Sigmoid colon (tissue), 7 donors: Measurements from ENCODE around the gene DPP6. TPM values are rescaled to one million over a fixed set of nuclear protein-coding genes. Genes with fewer than 3 reads are reported as not detected.

Source experiments
- DNase-seq: peaks from one replicate; pipeline ENCODE4 v3.0.0-alpha.2; 2019
- H3K27ac ChIP-seq, 4 donors: fragments of 200-600 bp; sonication (generic); one replicate each; pipeline ENCODE4 v1.5.1; 2016 to 2019; ENCODE audit warnings: mild to moderate bottlenecking in 1 of 4
- H3K27me3 ChIP-seq, 3 donors: fragments of 200-600 bp; sonication (generic); one replicate each; pipeline ENCODE4 v1.5.1; 2019; ENCODE audit warnings: mild to moderate bottlenecking in 1 of 3
- H3K36me3 ChIP-seq, 4 donors: fragments of 200-600 bp; sonication (generic); one replicate each; pipeline ENCODE4 v1.5.1; 2016 to 2019
- H3K4me1 ChIP-seq, 4 donors: fragments of 200-600 bp; sonication (generic); one replicate each; pipeline ENCODE4 v1.5.1; 2017 to 2019
- H3K4me3 ChIP-seq, 4 donors: fragments of 200-600 bp; sonication (generic); one replicate each; pipeline ENCODE4 v1.5.1; 2017 to 2019; ENCODE audit warnings: mild to moderate bottlenecking in 2 of 4, moderate library complexity in 1 of 4
- H3K9me3 ChIP-seq, 4 donors: fragments of 200-600 bp in 3 of 4; sonication (generic) in 3 of 4; one replicate each; pipeline versions ENCODE4 v1.5.1 to v1.6.1; 2013 to 2019
- EP300 ChIP-seq, 4 donors: sonication (generic); formaldehyde crosslinking; IDR thresholded peaks; one replicate each; pipeline ENCODE4 v1.6.1; 2017; ENCODE audit warnings: antibody characterized with exemption in 4 of 4
- POLR2A ChIP-seq, 2 donors: fragments of 450-650 bp; IDR thresholded peaks; one replicate each; pipeline ENCODE4 v1.6.1; 2016; ENCODE audit warnings: antibody characterized with exemption in 2 of 2, mild to moderate bottlenecking in 2 of 2, moderate library complexity in 2 of 2
- POLR2AphosphoS5 ChIP-seq, 4 donors: sonication (generic); formaldehyde crosslinking; IDR thresholded peaks; one replicate each; pipeline ENCODE4 v1.6.1; 2017; ENCODE audit warnings: antibody characterized with exemption in 4 of 4
- whole genome bisulfite sequencing, 2 donors: extraction: QIAGEN DNeasy Blood & Tissue Kit; methylation state at CpG; one replicate each; pipeline ENCODE4 v1.1.7; 2013; 5-methylcytosine and 5-hydroxymethylcytosine counted together
- intact Hi-C: fragments of 100-400 bp; cut with DNase I; formaldehyde crosslinking; loops from one replicate; pipeline ENCODE4 v1.15.1; 2023
- polyA plus RNA-seq, 3 donors: library from polyadenylated mRNA; stranded (reverse); fragments of 200-250 nt; gene quantifications; one replicate each; pipeline ENCODE4 v1.2.3, GENCODE V29; 2013
- total RNA-seq, 4 donors: library from RNA; depleted of rRNA; stranded (reverse); fragments of >200 nt; gene quantifications; one replicate each; pipeline ENCODE4 v1.1.0, GENCODE V29; 2016
- TF ChIP-seq, protein P1 (sequence below), 4 experiments: fragments of 450-650 bp in 3 of 4; fragments of 200-600 bp in 1 of 4; IDR thresholded peaks; one replicate each; pipeline ENCODE4 v1.5.1; 2016 to 2019; ENCODE audit warnings: antibody characterized with exemption in 4 of 4, mild to moderate bottlenecking in 3 of 4, moderate library complexity in 2 of 4
- donor health status: healthy with polysubstance abuse.
- donor health status: Bipolar disorder and iron deficiency.
- donor health status: healthy.

DPP6 gene
- total and polyA plus RNA-seq, 7 donors = 1.2 to 53.2 (median 41.0) TPM; not detected in 1

GRCh38 chr7:154364170-154364569 lies 312.0 kb downstream of the DPP6 start:
- intact Hi-C loops = no loop called here
- 46 to 56% methylated on average over 6 of the region's 6 CpGs for WGBS, 2 donors
- DNase-seq = no peak
- H3K27me3 ChIP-seq = no peaks in the 10 kb centered on the region
- H3K4me3 ChIP-seq = no peak overlapping the region
- no peaks in the 10 kb centered on the region for H3K4me1 ChIP-seq
- no peak overlapping the region for H3K27ac ChIP-seq
- H3K9me3 ChIP-seq = no peaks in the 10 kb centered on the region
- TF ChIP-seq POLR2AphosphoS5 (IDR thresholded peaks at IDR 0.05) (no peak), EP300 (IDR thresholded peaks at IDR 0.05) (no peak), POLR2A (IDR thresholded peaks at IDR 0.05) (no peak)
- TF ChIP-seq, protein P1, sequence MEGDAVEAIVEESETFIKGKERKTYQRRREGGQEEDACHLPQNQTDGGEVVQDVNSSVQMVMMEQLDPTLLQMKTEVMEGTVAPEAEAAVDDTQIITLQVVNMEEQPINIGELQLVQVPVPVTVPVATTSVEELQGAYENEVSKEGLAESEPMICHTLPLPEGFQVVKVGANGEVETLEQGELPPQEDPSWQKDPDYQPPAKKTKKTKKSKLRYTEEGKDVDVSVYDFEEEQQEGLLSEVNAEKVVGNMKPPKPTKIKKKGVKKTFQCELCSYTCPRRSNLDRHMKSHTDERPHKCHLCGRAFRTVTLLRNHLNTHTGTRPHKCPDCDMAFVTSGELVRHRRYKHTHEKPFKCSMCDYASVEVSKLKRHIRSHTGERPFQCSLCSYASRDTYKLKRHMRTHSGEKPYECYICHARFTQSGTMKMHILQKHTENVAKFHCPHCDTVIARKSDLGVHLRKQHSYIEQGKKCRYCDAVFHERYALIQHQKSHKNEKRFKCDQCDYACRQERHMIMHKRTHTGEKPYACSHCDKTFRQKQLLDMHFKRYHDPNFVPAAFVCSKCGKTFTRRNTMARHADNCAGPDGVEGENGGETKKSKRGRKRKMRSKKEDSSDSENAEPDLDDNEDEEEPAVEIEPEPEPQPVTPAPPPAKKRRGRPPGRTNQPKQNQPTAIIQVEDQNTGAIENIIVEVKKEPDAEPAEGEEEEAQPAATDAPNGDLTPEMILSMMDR (IDR thresholded peaks at IDR 0.05) = no peak
- no peaks in the 10 kb centered on the region for H3K36me3 ChIP-seq

GRCh38 chr7:154371424-154371823 lies 319.2 kb downstream of the DPP6 start:
- H3K27ac ChIP-seq = no peak overlapping the region
- no peaks in the 10 kb centered on the region for H3K4me1 ChIP-seq
- no peaks in the 10 kb centered on the region for H3K27me3 ChIP-seq
- H3K36me3 ChIP-seq = no peaks in the 10 kb centered on the region
- H3K4me3 ChIP-seq = no peak overlapping the region
- WGBS, 2 donors = 30 to 63% methylated on average over 8 of the region's 8 CpGs
- DNase-seq = no peak
- TF ChIP-seq EP300 (IDR thresholded peaks at IDR 0.05) = no peak
- TF ChIP-seq, protein P1 (IDR thresholded peaks at IDR 0.05) = no peak
- TF ChIP-seq POLR2AphosphoS5 (IDR thresholded peaks at IDR 0.05) = no peak
- TF ChIP-seq POLR2A (IDR thresholded peaks at IDR 0.05) = no peak
- intact Hi-C loops = no loop called here
- H3K9me3 ChIP-seq = no peaks in the 10 kb centered on the region

- TF ChIP-seq POLR2A (IDR thresholded peaks at IDR 0.05) (no peak), POLR2AphosphoS5 (IDR thresholded peaks at IDR 0.05) (no peak), EP300 (IDR thresholded peaks at IDR 0.05) (no peak)
- TF ChIP-seq, protein P1 (IDR thresholded peaks at IDR 0.05) = no peak
- no peak overlapping the region for H3K4me3 ChIP-seq
- H3K27ac ChIP-seq = no peak overlapping the region
- no peaks in the 10 kb centered on the region for H3K4me1 ChIP-seq
- no peaks in the 10 kb centered on the region for H3K27me3 ChIP-seq
- no peaks in the 10 kb centered on the region for H3K36me3 ChIP-seq
- DNase-seq = no peak
- intact Hi-C loops = no loop called here
- WGBS, 2 donors = 74 to 78% methylated on average over 12 of the region's 12 CpGs
- no peaks in the 10 kb centered on the region for H3K9me3 ChIP-seq
These were observed 319.9 kb downstream of the DPP6 start for GRCh38 chr7:154372011-154372601.

DNA sequence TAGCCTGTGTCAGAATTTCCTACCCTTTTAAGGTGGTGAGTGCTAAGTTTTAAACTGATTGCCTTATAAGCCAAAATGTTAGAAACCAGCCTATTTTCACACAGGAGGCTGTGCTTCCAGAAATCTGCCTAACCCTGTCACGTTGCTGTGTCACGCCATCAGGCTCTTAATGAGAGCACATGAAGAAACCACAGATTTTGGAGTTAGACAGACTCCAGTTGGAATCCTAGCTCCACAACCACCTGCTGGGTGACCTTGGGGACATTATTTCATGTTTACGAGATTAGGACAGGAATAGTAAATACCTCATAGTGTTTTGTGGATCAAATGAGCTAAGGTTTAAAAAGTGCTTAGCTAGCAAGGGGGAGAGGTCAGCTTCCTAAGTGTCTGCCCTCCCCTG lies 321.8 kb downstream of the DPP6 start:
- intact Hi-C loops = no loop called here
- no peaks in the 10 kb centered on the region for H3K4me1 ChIP-seq
- 64 to 75% methylated on average over 3 of the region's 3 CpGs for WGBS, 2 donors
- no peaks in the 10 kb centered on the region for H3K27me3 ChIP-seq
- no peak overlapping the region for H3K27ac ChIP-seq
- TF ChIP-seq, protein P1 (IDR thresholded peaks at IDR 0.05) = no peak
- TF ChIP-seq POLR2AphosphoS5 (IDR thresholded peaks at IDR 0.05) (no peak), POLR2A (IDR thresholded peaks at IDR 0.05) (no peak), EP300 (IDR thresholded peaks at IDR 0.05) (no peak)
- no peak overlapping the region for H3K4me3 ChIP-seq
- H3K9me3 ChIP-seq = no peaks in the 10 kb centered on the region
- DNase-seq = no peak
- no peaks in the 10 kb centered on the region for H3K36me3 ChIP-seq

DNA sequence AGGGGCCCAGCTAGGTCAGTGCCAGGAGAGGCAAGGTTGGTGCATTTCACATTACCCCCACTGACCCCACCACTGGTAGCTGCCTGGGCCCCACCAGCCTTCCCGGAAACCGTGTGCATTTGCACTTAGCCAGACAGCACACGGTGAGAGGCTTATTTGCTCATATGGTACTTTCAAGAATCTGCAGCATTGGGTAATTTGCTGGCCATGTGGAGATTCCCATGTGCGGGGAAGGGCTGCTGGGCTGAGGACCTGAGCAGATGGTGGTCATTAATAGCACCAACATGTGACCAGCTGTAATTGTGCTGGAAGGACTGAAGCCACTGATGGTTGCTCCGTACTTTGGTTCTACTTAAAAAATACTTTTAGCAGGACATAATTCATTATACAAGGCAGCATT lies 323.8 kb downstream of the DPP6 start:
- intact Hi-C loops = no loop called here
- Histone ChIP-seq H3K4me3 (no peak overlapping the region), H3K27me3 (no peaks in the 10 kb centered on the region), H3K9me3 (no peaks in the 10 kb centered on the region), H3K27ac (no peak overlapping the region), H3K36me3 (no peaks in the 10 kb centered on the region), H3K4me1 (no peaks in the 10 kb centered on the region)
- TF ChIP-seq, protein P1 (IDR thresholded peaks at IDR 0.05) = no peak
- TF ChIP-seq EP300 (IDR thresholded peaks at IDR 0.05) (no peak), POLR2A (IDR thresholded peaks at IDR 0.05) (no peak), POLR2AphosphoS5 (IDR thresholded peaks at IDR 0.05) (no peak)
- no peak for DNase-seq
- WGBS, 2 donors = 88 to 89% methylated on average over 5 of the region's 5 CpGs
